Myocyte (in vitro differentiated cells): Measurements from ENCODE around the gene CFAP126. TPM values are rescaled to one million over a fixed set of nuclear protein-coding genes. Genes with fewer than 3 reads are reported as not detected.
"Not testable (repeated sequence)": the region's sequence is repeated elsewhere in the genome, so short reads cannot be mapped to it uniquely, and the experiment has no call there.

Experiments
- DNase-seq: peaks from one replicate; pipeline ENCODE4 v3.0.0-alpha.2; 2012; ENCODE audit warnings: low read depth
- total RNA-seq: library from RNA; depleted of rRNA; stranded (reverse); fragments of >200 nt; gene quantifications from 2 replicates; pipeline ENCODE4 v1.2.3, GENCODE V29; 2014

Gene CFAP126
- total RNA-seq, 1 donor from 2014 or later: not detected

- peak; percentile 69 for DNase-seq
These were observed 14.7 kb upstream of the CFAP126 start for GRCh38 chr1:161382214-161383019.

- DNase-seq: no peak
These were observed 14.0 kb upstream of the CFAP126 start for GRCh38 chr1:161381707-161382106.

DNA sequence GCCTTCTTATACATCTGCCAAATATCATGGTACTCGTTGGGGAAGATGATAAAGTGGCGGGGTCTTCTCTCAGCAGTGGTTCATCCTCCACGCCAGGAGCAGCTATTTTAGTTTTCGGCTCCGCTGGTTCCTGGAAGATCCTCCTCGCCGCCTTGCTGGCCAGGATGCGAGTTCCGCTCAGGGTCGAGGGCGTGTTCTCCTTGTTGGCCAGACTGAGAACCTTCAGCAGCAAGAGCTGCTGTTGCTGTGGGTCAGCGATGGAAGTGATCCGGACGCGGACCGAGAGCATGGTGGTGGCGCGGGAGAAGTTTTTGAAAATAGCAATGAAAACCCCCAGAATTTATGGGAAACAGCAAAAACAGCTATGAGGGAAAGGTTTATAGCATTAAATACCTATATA is 11.4 kb upstream of the CFAP126 start:
- DNase-seq: no peak

GRCh38 chr1:161378014-161378413 is 10.3 kb upstream of the CFAP126 start:
- DNase-seq: no peak

DNA sequence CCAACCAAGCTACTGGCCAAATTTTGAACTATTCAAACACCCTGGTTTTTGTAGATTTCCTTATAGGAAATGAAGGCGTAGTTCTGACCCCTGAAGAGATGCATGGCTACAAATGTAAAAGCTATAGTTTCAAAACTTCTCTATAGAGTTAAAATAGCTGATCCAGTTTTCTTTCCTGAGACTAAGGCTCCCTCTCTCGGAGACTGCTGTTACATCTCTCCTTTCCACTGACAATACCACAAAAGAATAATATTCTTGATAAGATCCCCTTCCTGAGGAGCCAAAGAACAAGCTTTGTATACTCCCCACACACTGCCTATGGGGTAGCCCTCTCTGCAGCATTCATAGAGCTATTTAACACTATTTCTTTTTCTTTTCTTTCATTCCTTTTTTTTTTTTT is 6.7 kb upstream of the CFAP126 start:
- DNase-seq: no peak

- DNase-seq: no peak
These were observed 5.8 kb upstream of the CFAP126 start for GRCh38 chr1:161373442-161373841.

GRCh38 chr1:161365207-161365606 is 2.5 kb downstream of the CFAP126 start:
- DNase-seq: no peak

- no peak for DNase-seq
These were observed 3.3 kb downstream of the CFAP126 start for GRCh38 chr1:161364332-161364731.

- DNase-seq: no peak
These were observed 8.4 kb downstream of the CFAP126 start for GRCh38 chr1:161359291-161359690.

- DNase-seq: no peak
These were observed 10.6 kb downstream of the CFAP126 start for GRCh38 chr1:161357073-161357472.

DNA sequence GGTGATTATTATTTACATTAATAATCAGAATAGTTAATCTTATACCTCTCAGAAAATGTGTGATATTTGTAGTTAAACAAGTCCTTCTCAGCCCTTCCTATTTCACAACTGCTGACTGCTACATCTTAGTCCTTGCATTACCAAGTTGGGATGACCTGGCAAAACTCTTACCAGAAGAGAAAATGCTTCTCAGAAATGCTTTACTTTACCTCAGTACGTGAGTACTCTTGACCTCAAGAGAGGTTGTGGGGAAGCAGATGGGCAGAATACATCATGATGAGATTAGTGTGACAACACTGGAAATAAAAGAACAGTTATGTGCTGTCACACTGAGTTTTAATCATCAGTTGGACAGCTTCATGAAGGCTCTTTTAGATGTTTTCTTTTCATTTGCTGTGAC is 16.2 kb downstream of the CFAP126 start:
- peak; percentile 3 for DNase-seq

DNA sequence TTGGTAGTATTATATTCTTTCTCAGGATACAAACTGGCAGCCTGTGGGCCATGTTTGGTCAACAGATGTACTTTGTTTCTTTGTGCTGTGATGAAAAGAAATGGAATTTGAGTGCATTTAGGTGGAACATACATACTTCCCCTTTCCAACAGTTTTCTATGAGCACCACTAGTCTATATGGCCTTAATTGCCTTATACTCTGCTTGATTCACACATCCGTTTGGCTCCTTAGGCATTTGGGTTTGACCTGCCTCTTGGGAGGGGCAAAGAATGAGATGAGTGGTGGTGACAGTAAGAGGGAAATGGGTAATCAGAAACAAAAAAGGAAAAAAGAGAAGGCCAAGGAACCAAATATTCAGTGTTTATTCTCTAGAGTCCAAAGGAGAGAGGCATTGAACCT is 17.0 kb downstream of the CFAP126 start:
- no peak for DNase-seq

GRCh38 chr1:161342821-161343220 is 24.9 kb downstream of the CFAP126 start:
- DNase-seq: no peak

GRCh38 chr1:161342177-161342576 is 25.5 kb downstream of the CFAP126 start:
- DNase-seq: no peak

GRCh38 chr1:161335796-161336195 is 31.9 kb downstream of the CFAP126 start:
- DNase-seq: peak; percentile 12

DNA sequence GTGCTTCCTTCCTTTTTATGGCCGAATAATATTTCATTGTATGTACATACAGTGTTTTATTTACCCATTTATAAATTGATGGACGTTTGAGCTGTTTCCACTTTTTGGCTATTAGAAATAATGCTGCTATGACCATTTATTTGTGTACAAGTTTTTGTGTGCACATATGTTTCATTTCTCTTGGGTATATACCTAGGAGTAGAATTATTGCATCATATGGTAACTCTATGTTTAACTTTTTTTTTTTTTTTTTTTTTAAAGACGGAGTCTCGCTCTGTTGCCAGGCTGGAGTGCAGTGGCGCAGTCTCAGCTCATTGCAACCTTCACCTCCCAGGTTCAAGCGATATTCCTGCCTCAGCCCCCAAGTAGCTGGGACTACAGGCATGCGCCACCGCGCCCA is 34.5 kb downstream of the CFAP126 start:
- DNase-seq: no peak

DNA sequence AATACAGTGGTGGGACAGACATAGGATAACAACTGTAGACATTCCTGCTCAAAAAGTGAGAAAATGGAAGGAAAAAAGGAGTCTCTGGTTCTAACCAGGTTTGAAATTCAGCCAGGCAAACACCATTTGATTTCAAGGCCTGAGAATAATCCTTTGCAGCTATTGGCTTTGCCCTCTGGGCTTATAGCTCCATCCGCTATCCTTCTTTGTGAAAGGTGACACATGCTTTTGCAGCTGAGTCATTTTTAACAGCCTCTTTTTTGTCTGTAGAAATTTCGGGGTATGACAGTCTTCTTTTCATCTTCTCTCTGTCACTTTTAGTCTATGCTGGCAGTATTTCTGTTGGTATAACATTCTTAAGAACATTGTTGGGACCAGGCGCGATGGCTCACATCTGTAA is 37.3 kb downstream of the CFAP126 start:
- DNase-seq: no peak

DNA sequence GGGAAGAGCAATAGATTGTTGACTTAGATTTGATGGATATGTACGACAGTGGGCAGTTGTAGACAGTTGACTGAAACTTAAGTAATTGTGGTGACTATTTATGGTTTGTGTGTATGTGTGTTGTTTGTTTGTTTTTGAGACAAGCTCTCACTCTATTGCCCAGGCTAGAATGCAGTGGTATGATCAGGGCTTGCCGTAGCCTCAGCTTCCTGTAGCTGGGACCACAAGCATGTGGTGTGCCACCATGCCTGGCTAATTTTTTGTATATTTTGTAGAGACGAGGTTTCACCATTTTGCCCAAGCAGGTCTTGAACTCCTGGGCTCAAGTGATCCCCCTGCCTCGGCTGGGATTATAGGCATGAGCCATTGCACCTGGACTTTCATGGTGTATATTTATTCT is 43.7 kb downstream of the CFAP126 start:
- no peak for DNase-seq

GRCh38 chr1:161315841-161316674 is 51.6 kb downstream of the CFAP126 start:
- not testable (repeated sequence) for DNase-seq
